HCT116 (cell line): ENCODE results near the gene POU3F1. TPM values are rescaled to one million over a fixed set of nuclear protein-coding genes. Genes with fewer than 3 reads are reported as not detected.

ENCODE experiments used
- ATAC-seq: fragments of 200-7000 bp; cut with Tn5 transposase; 2 replicates; pipeline ENCODE4 v1.9.1; 2020; ENCODE audit warnings: mild to moderate bottlenecking, moderate library complexity
- BruUV-seq: library from RNA; stranded (reverse); fragments of 400-500 nt; replicated peaks from 2 replicates; lab custom pipeline; 2021; lab: Mats Ljungman, UMichigan
- CTCF ChIA-PET: fragments of 300-600 bp; sonication (Branson Sonifier 250); formaldehyde crosslinking; loops from one replicate; lab custom pipeline; 2021; ENCODE audit warnings: antibody characterized with exemption; lab: Charles Lee
- POLR2A ChIA-PET: fragments of 300-600, 350-600 bp; sonication (Branson Sonifier 250); formaldehyde crosslinking; loops from one replicate; lab custom pipeline; 2021; ENCODE audit warnings: antibody characterized with exemption; lab: Charles Lee
- RAD21 ChIA-PET, 2 experiments: fragments of 300-600 bp; sonication (Branson Sonifier 250); formaldehyde crosslinking; loops; one replicate each; lab custom pipeline; 2023; ENCODE audit warnings: low total read pairs in 2 of 2; ENCODE audit not compliant: uncharacterized antibody in 2 of 2, unreplicated experiment in 2 of 2, low non-redundant PET in 1 of 2; lab: Charles Lee
- DNase-seq: peaks from one replicate; pipeline ENCODE4 v3.0.0-alpha.2; 2010; ENCODE audit warnings: low read depth, low spot score
- H2AFZ ChIP-seq: fragments of 200-600 bp; shearing (Covaris generic), sonication (generic); 2 replicates; pipeline ENCODE4 v1.6.1; 2017; ENCODE audit warnings: low read depth, mixed run types, mixed read lengths, antibody characterized with exemption, low read length; ENCODE audit not compliant: poor library complexity, severe bottlenecking
- H3K27ac ChIP-seq: 2 replicates; pipeline ENCODE4 v1.5.1; 2012; ENCODE audit warnings: low read depth, low read length
- H3K27me3 ChIP-seq: fragments of 200-600 bp; sonication (generic); 2 replicates; pipeline ENCODE4 v1.6.1; 2016; ENCODE audit warnings: mixed run types, low read length, mixed read lengths; ENCODE audit not compliant: insufficient read depth
- H3K36me3 ChIP-seq, 2 experiments: fragments of 200-500 bp in 1 of 2; fragments of 200-600 bp in 1 of 2; sonication (Bioruptor generic) in 1 of 2; sonication (generic) in 1 of 2; 2 replicates each; pipeline versions ENCODE4 v1.5.1 to v1.6.1; 2014 to 2016; ENCODE audit warnings: low read length in 2 of 2, inconsistent platforms in 1 of 2, mixed read lengths in 1 of 2, mixed run types in 1 of 2; ENCODE audit not compliant: insufficient read depth in 2 of 2, control insufficient read depth in 1 of 2
- H3K4me1 ChIP-seq, 2 experiments: fragments of 200-600 bp in 1 of 2; sonication (generic) in 1 of 2; 2 replicates each; pipeline versions ENCODE4 v1.5.1 to v1.6.1; 2012 to 2017; ENCODE audit warnings: low read length in 2 of 2, inconsistent platforms in 1 of 2, mild to moderate bottlenecking in 1 of 2, mixed read lengths in 1 of 2, mixed run types in 1 of 2, moderate library complexity in 1 of 2; ENCODE audit not compliant: insufficient read depth in 2 of 2, control insufficient read depth in 1 of 2
- H3K4me2 ChIP-seq: fragments of 200-600 bp; sonication (generic); 2 replicates; pipeline ENCODE4 v1.6.1; 2017; ENCODE audit warnings: mixed run types, low read length, mixed read lengths
- H3K4me3 ChIP-seq, 2 experiments: fragments of 200-600 bp in 1 of 2; sonication (generic) in 1 of 2; replicated peaks in 1 of 2; 2 replicates each; pipeline ENCODE4 v1.5.1; 2011 to 2016; ENCODE audit warnings: low read length in 2 of 2, control low read depth in 1 of 2, low read depth in 1 of 2, mild to moderate bottlenecking in 1 of 2, mixed read lengths in 1 of 2, mixed run types in 1 of 2
- H3K79me2 ChIP-seq: fragments of 200-600 bp; sonication (generic); 2 replicates; pipeline ENCODE4 v1.6.1; 2017; ENCODE audit warnings: mild to moderate bottlenecking, mixed run types, low read length, moderate library complexity, mixed read lengths; ENCODE audit not compliant: insufficient read depth
- H3K9ac ChIP-seq: fragments of 200-600 bp; sonication (generic); 2 replicates; pipeline ENCODE4 v1.6.1; 2016; ENCODE audit warnings: low read length, mixed read lengths
- H3K9me2 ChIP-seq: fragments of 200-600 bp; sonication (generic), shearing (Covaris generic); 2 replicates; pipeline ENCODE4 v1.6.1; 2017; ENCODE audit warnings: mixed run types, mild to moderate bottlenecking, moderate library complexity; ENCODE audit not compliant: insufficient read depth
- H3K9me3 ChIP-seq, 2 experiments: fragments of 200-500 bp in 1 of 2; fragments of 200-600 bp in 1 of 2; sonication (Bioruptor generic) in 1 of 2; sonication (generic) in 1 of 2; 2 replicates each; pipeline ENCODE4 v1.6.1; 2014 to 2017; ENCODE audit warnings: low read length in 2 of 2, mixed read lengths in 2 of 2, inconsistent platforms in 1 of 2, low read depth in 1 of 2, mild to moderate bottlenecking in 1 of 2, mixed run types in 1 of 2, moderate library complexity in 1 of 2; ENCODE audit not compliant: control insufficient read depth in 1 of 2, insufficient read depth in 1 of 2
- H4K20me1 ChIP-seq: fragments of 200-600 bp; sonication (generic), shearing (Covaris generic); 2 replicates; pipeline ENCODE4 v1.6.1; 2017; ENCODE audit warnings: mixed run types, mild to moderate bottlenecking, moderate library complexity; ENCODE audit not compliant: insufficient read depth
- CBX3 ChIP-seq: IDR thresholded peaks from 2 replicates; pipeline ENCODE4 v1.6.1; 2012; ENCODE audit warnings: low read depth
- CEBPB ChIP-seq: IDR thresholded peaks from 2 replicates; pipeline ENCODE4 v1.6.1; 2012; ENCODE audit warnings: low read depth
- EGR1 ChIP-seq: IDR thresholded peaks from 2 replicates; pipeline ENCODE4 v1.6.1; 2012; ENCODE audit warnings: low read depth
- ELF1 ChIP-seq: IDR thresholded peaks from 2 replicates; pipeline ENCODE4 v1.6.1; 2012; ENCODE audit warnings: low read depth, borderline replicate concordance
- EZH2 ChIP-seq: fragments of 200-600 bp; sonication (generic); IDR thresholded peaks from 2 replicates; pipeline ENCODE4 v1.6.1; 2017; ENCODE audit warnings: antibody characterized with exemption, mixed run types
- EZH2phosphoT487 ChIP-seq: fragments of 200-600 bp; IDR thresholded peaks from 2 replicates; pipeline ENCODE4 v1.6.1; 2018; ENCODE audit warnings: antibody characterized with exemption, borderline replicate concordance
- FOSL1 ChIP-seq: IDR thresholded peaks from 2 replicates; pipeline ENCODE4 v1.6.1; 2012; ENCODE audit warnings: low read depth
- JUND ChIP-seq: IDR thresholded peaks from 2 replicates; pipeline ENCODE4 v1.6.1; 2012
- POLR2A ChIP-seq: IDR thresholded peaks from 2 replicates; pipeline ENCODE4 v1.7.0; 2011; ENCODE audit warnings: borderline replicate concordance; ENCODE audit not compliant: insufficient read depth, insufficient read length; ENCODE audit errors: extremely low read depth
- POLR2AphosphoS5 ChIP-seq: IDR thresholded peaks from 2 replicates; pipeline ENCODE4 v1.6.1; 2011; ENCODE audit warnings: mild to moderate bottlenecking, low read depth, low read length, moderate library complexity
- SIN3A ChIP-seq: IDR thresholded peaks from 2 replicates; pipeline ENCODE4 v1.6.1; 2012; ENCODE audit warnings: low read depth
- SP1 ChIP-seq: IDR thresholded peaks from 2 replicates; pipeline ENCODE4 v1.6.1; 2012; ENCODE audit warnings: low read depth
- SRF ChIP-seq: IDR thresholded peaks from 2 replicates; pipeline ENCODE4 v1.6.1; 2012; ENCODE audit warnings: low read depth
- TCF7L2 ChIP-seq: IDR thresholded peaks from 2 replicates; pipeline ENCODE4 v1.7.0; 2011; ENCODE audit warnings: borderline replicate concordance, inconsistent platforms; ENCODE audit not compliant: insufficient read depth, insufficient read length; ENCODE audit errors: extremely low read depth
- ZFX ChIP-seq: fragments of 450-650 bp; IDR thresholded peaks from 2 replicates; pipeline ENCODE4 v1.6.1; 2017
- ZNF274 ChIP-seq: fragments of 200-500 bp; sonication (Bioruptor generic); IDR thresholded peaks from 2 replicates; pipeline ENCODE4 v1.6.1; 2014; ENCODE audit warnings: mild to moderate bottlenecking, low read depth, low read length, inconsistent platforms
- intact Hi-C: fragments of 100-400 bp; cut with micrococcal nuclease; formaldehyde crosslinking; loops from 2 replicates; pipeline ENCODE4 v1.10.0; 2022
- total RNA-seq: library from RNA; stranded (reverse); gene quantifications from one replicate; pipeline ENCODE4 v1.2.1, GENCODE V29; 2021; ENCODE audit not compliant: unreplicated experiment
- TF ChIP-seq, protein P1 (sequence below): IDR thresholded peaks from 2 replicates; pipeline ENCODE4 v1.6.1; 2011; ENCODE audit warnings: mild to moderate bottlenecking, low read length, moderate library complexity; ENCODE audit not compliant: insufficient replicate concordance; ENCODE audit errors: extremely low read depth
- TF ChIP-seq, protein P2 (sequence below): IDR thresholded peaks from 2 replicates; pipeline ENCODE4 v1.6.1; 2012
- TF ChIP-seq, protein P3 (sequence below): IDR thresholded peaks from 2 replicates; pipeline ENCODE4 v1.6.1; 2012

POU3F1 gene
- total RNA-seq, 1 experiment from 2014 or later, result not detected

DNA sequence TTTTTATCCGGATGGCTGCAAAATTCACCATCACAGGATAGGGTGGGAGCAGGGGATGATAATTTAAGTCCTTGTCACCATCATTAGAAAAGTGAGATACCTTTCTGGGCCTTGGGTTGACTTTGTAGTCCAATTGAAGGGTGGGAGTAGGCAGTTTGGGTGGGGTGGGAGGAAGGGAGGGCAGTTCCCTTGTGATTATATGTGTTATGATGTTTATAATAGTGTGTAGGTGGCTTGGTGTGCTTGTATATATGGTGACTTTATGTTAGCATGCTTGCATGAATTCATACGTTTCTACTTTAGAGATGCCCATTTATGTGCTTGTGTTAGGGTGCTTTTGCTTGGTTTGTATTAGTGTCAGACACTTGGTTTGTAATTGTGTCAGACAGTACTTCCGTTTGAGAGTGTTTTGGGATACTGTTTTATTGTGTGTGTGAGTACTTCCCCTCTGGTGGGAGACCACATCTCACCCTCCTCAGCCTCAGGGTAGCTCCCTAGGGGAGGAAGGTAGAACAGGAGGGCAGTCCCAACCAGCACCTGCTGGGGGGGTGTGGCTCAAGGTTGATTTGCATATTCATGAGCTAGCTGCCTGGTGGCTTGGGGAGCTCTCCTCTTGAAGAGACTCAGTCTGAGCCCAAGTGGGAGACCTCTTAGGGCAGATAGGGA is 6.3 kb upstream of the POU3F1 start:
- BruUV-seq, result no TSS peak
- no peak overlapping the region for H3K4me2 ChIP-seq
- H3K79me2 ChIP-seq, result no peaks in the 10 kb centered on the region
- no peak overlapping the region for H3K27ac ChIP-seq
- no peak overlapping the region for H3K9ac ChIP-seq
- TF ChIP-seq EGR1, result no peak
- TF ChIP-seq SRF, result no peak
- no peak for TF ChIP-seq ZFX
- TF ChIP-seq JUND, result no peak
- TF ChIP-seq POLR2AphosphoS5, result no peak
- TF ChIP-seq EZH2, result no peak
- no peak for TF ChIP-seq SP1
- TF ChIP-seq SIN3A, result no peak
- TF ChIP-seq CEBPB, result no peak
- no peak for TF ChIP-seq EZH2phosphoT487
- TF ChIP-seq POLR2A, result no peak
- no peak for TF ChIP-seq CBX3
- TF ChIP-seq FOSL1, result no peak
- H2AFZ ChIP-seq, result no peak overlapping the region
- no peak for DNase-seq
- H4K20me1 ChIP-seq, result no peaks in the 10 kb centered on the region
- no peaks in the 10 kb centered on the region for H3K9me3 ChIP-seq
- no peaks in the 10 kb centered on the region for H3K27me3 ChIP-seq
- intact Hi-C loops, result no loop called here
- H3K4me3 ChIP-seq, result no peak overlapping the region
- H3K36me3 ChIP-seq, result no peaks in the 10 kb centered on the region
- peaks cover 2 to 7% of the 10 kb centered on the region in 2 experiments; a peak in 2 of 4 replicates for H3K4me1 ChIP-seq
- ChIA-PET POLR2A (interaction anchor here (0.5 kb wide), 1 partner anchor 459 kb away, joined by 4 read pairs; no protein-coding TSS in a partner anchor), RAD21 (no interaction called here), CTCF (interaction anchor here (1.2 kb wide), 1 partner anchor 19 kb away, joined by 5 read pairs; no protein-coding TSS in a partner anchor)
- H3K9me2 ChIP-seq, result no peaks in the 10 kb centered on the region
- ATAC-seq, result peak; percentile 74

DNA sequence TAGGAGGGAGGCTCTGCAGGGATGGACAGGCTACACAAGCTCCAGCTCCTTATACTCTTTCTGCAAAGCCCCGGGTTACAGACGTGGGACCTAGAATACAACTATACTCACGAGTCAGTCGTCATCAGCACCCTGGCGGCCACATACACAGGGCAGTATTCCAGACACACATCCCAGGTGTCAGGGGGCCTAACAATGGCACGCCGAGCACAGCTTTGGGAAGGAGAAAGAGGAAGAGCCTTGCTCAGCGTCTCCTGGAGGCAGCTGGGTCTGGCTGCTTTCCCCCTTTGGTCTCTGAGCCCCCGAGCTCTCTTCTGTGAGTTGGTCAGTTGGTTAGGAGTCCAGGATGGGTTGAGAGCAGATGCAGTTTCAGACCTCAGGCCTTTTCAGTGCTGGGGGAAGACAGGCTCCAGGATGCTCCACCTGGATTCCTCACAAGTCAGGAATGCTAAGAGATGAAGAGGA is 4.5 kb upstream of the POU3F1 start:
- H3K9ac ChIP-seq, result no peak overlapping the region
- no peak for TF ChIP-seq SP1
- TF ChIP-seq SRF, result no peak
- TF ChIP-seq, protein P1, sequence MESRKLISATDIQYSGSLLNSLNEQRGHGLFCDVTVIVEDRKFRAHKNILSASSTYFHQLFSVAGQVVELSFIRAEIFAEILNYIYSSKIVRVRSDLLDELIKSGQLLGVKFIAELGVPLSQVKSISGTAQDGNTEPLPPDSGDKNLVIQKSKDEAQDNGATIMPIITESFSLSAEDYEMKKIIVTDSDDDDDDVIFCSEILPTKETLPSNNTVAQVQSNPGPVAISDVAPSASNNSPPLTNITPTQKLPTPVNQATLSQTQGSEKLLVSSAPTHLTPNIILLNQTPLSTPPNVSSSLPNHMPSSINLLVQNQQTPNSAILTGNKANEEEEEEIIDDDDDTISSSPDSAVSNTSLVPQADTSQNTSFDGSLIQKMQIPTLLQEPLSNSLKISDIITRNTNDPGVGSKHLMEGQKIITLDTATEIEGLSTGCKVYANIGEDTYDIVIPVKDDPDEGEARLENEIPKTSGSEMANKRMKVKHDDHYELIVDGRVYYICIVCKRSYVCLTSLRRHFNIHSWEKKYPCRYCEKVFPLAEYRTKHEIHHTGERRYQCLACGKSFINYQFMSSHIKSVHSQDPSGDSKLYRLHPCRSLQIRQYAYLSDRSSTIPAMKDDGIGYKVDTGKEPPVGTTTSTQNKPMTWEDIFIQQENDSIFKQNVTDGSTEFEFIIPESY, result no peak
- TF ChIP-seq ZNF274, result no peak
- no peak for TF ChIP-seq FOSL1
- no peak for TF ChIP-seq CEBPB
- TF ChIP-seq, protein P2, sequence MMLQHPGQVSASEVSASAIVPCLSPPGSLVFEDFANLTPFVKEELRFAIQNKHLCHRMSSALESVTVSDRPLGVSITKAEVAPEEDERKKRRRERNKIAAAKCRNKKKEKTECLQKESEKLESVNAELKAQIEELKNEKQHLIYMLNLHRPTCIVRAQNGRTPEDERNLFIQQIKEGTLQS, result no peak
- TF ChIP-seq EZH2phosphoT487, result no peak
- no peak for TF ChIP-seq TCF7L2
- TF ChIP-seq SIN3A, result no peak
- TF ChIP-seq EGR1, result no peak
- no peak for TF ChIP-seq EZH2
- TF ChIP-seq, protein P3, sequence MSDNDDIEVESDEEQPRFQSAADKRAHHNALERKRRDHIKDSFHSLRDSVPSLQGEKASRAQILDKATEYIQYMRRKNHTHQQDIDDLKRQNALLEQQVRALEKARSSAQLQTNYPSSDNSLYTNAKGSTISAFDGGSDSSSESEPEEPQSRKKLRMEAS, result no peak
- TF ChIP-seq ELF1, result no peak
- no peaks in the 10 kb centered on the region for H3K27me3 ChIP-seq
- no peak overlapping the region for H2AFZ ChIP-seq
- intact Hi-C loops, result no loop called here
- H3K9me2 ChIP-seq, result no peaks in the 10 kb centered on the region
- H3K4me1 ChIP-seq, result peaks cover 2 to 17% of the 10 kb centered on the region in 2 experiments; a peak in 2 of 4 replicates
- no peak overlapping the region for H3K4me3 ChIP-seq
- DNase-seq, result no peak
- no peaks in the 10 kb centered on the region for H3K9me3 ChIP-seq
- no peaks in the 10 kb centered on the region for H3K79me2 ChIP-seq
- RAD21 ChIA-PET, result no interaction called here
- H3K27ac ChIP-seq, result no peak overlapping the region
- POLR2A ChIA-PET, result no interaction called here
- no peak overlapping the region for H3K4me2 ChIP-seq
- no TSS peak for BruUV-seq
- ATAC-seq, result no peak
- H3K36me3 ChIP-seq, result no peaks in the 10 kb centered on the region
- CTCF ChIA-PET, result no interaction called here
- H4K20me1 ChIP-seq, result no peaks in the 10 kb centered on the region
